CD4-positive, alpha-beta T cell treated with Interleukin-17A for 1 hour (primary cell): ENCODE results near the gene FAM209A.
A peak's percentile ranks its signal among the peaks of the same experiment; 100 is the strongest.
"Not testable (repeated sequence)": the region's sequence is repeated elsewhere in the genome, so short reads cannot be mapped to it uniquely, and the experiment has no call there.

Experiments
- DNase-seq: peaks from one replicate; pipeline ENCODE4 v3.0.0-alpha.2; 2020

The FAM209A gene

GRCh38 chr20:56524444-56524843 is at the start of gene FAM209A:
TSS of gene FAM209A (plus strand) at chr20:56524744. CDS start at chr20:56524809, 65 bp downstream.
- DNase-seq, result not testable (repeated sequence)

GRCh38 chr20:56483970-56484369 is 40.6 kb upstream of the FAM209A start:
- peak; percentile 20 for DNase-seq

GRCh38 chr20:56487216-56487615 is 37.3 kb upstream of the FAM209A start:
- DNase-seq, result no peak

- DNase-seq, result no peak
Observed at GRCh38 chr20:56488566-56488965, 36.0 kb upstream of the FAM209A start.

GRCh38 chr20:56501116-56501515 is 23.4 kb upstream of the FAM209A start:
- DNase-seq, result no peak

- no peak for DNase-seq
Observed at GRCh38 chr20:56503916-56504315, 20.6 kb upstream of the FAM209A start.

GRCh38 chr20:56504373-56505005 is 20.1 kb upstream of the FAM209A start:
- peak; percentile 10 for DNase-seq

- no peak for DNase-seq
Observed at GRCh38 chr20:56506103-56506502, 18.4 kb upstream of the FAM209A start.

GRCh38 chr20:56511926-56512325 is 12.6 kb upstream of the FAM209A start:
- no peak for DNase-seq

- no peak for DNase-seq
Observed at GRCh38 chr20:56513161-56514150, 11.1 kb upstream of the FAM209A start.

GRCh38 chr20:56516631-56517030 is 7.9 kb upstream of the FAM209A start:
- DNase-seq, result no peak

GRCh38 chr20:56517211-56517610 is 7.3 kb upstream of the FAM209A start:
- no peak for DNase-seq

- no peak for DNase-seq
Observed at GRCh38 chr20:56517641-56518040, 6.9 kb upstream of the FAM209A start.

GRCh38 chr20:56518126-56518525 is 6.4 kb upstream of the FAM209A start:
- no peak for DNase-seq

- DNase-seq, result no peak
Observed at GRCh38 chr20:56518721-56519398, 5.7 kb upstream of the FAM209A start.

- DNase-seq, result no peak
Observed at GRCh38 chr20:56519551-56519950, 5.0 kb upstream of the FAM209A start.

GRCh38 chr20:56520180-56520579 is 4.4 kb upstream of the FAM209A start:
- no peak for DNase-seq

- not testable (repeated sequence) for DNase-seq
Observed at GRCh38 chr20:56520746-56521354, 3.7 kb upstream of the FAM209A start.

- no peak for DNase-seq
Observed at GRCh38 chr20:56522311-56522710, 2.2 kb upstream of the FAM209A start.

- no peak for DNase-seq
Observed at GRCh38 chr20:56527521-56527920, 3.0 kb downstream of the FAM209A start.

GRCh38 chr20:56532946-56533345 is 8.4 kb downstream of the FAM209A start, which contains the start of gene FAM209B:
TSS of gene FAM209B (plus strand) at chr20:56533246. CDS start at chr20:56533342, 96 bp downstream.
- not testable (repeated sequence) for DNase-seq

GRCh38 chr20:56537997-56538396 is 13.5 kb downstream of the FAM209A start:
- DNase-seq, result no peak

- DNase-seq, result no peak
Observed at GRCh38 chr20:56540415-56540814, 15.9 kb downstream of the FAM209A start.
